Measurements from ENCODE around the gene CTSC.
"Not testable (repeated sequence)": the region's sequence is repeated elsewhere in the genome, so short reads cannot be mapped to it uniquely, and the experiment has no call there.

CTSC gene

GRCh38 chr11:88352139-88352538 is 14.6 kb upstream of the CTSC start:
- DNase-seq (ENCODE audit: low spot score), result no peak

GRCh38 chr11:88348870-88349269 is 11.3 kb upstream of the CTSC start:
- DNase-seq (ENCODE audit: low spot score), result no peak

- no peak for DNase-seq (ENCODE audit: low spot score)
These were observed 8.4 kb upstream of the CTSC start for GRCh38 chr11:88345949-88346348.

- DNase-seq (ENCODE audit: low spot score), result peak; percentile 29
These were observed 7.9 kb upstream of the CTSC start for GRCh38 chr11:88345408-88345807.

GRCh38 chr11:88344869-88345268 is 7.3 kb upstream of the CTSC start:
- DNase-seq (ENCODE audit: low spot score), result no peak

- DNase-seq (ENCODE audit: low spot score), result no peak
These were observed 4.2 kb upstream of the CTSC start for GRCh38 chr11:88341522-88342251.

- DNase-seq (ENCODE audit: low spot score), result peak; percentile 40
These were observed 2.9 kb upstream of the CTSC start for GRCh38 chr11:88340366-88340935.

GRCh38 chr11:88337987-88338668 is 592 bp upstream of the CTSC start:
- peak; percentile 60 for DNase-seq (ENCODE audit: low spot score)

- no peak for DNase-seq (ENCODE audit: low spot score)
These were observed 2.3 kb downstream of the CTSC start for GRCh38 chr11:88335284-88335683.

GRCh38 chr11:88333862-88334261 is 3.7 kb downstream of the CTSC start:
- no peak for DNase-seq (ENCODE audit: low spot score)

GRCh38 chr11:88332851-88333250 is 4.7 kb downstream of the CTSC start:
- no peak for DNase-seq (ENCODE audit: low spot score)

- no peak for DNase-seq (ENCODE audit: low spot score)
These were observed 6.6 kb downstream of the CTSC start for GRCh38 chr11:88330826-88331428.

- DNase-seq (ENCODE audit: low spot score), result no peak
These were observed 7.8 kb downstream of the CTSC start for GRCh38 chr11:88329563-88330250.

GRCh38 chr11:88327462-88328143 is 9.9 kb downstream of the CTSC start:
- DNase-seq (ENCODE audit: low spot score), result no peak

- DNase-seq (ENCODE audit: low spot score), result no peak
These were observed 10.5 kb downstream of the CTSC start for GRCh38 chr11:88327061-88327460.

- no peak for DNase-seq (ENCODE audit: low spot score)
These were observed 11.4 kb downstream of the CTSC start for GRCh38 chr11:88326099-88326498.

- no peak for DNase-seq (ENCODE audit: low spot score)
These were observed 12.8 kb downstream of the CTSC start for GRCh38 chr11:88324562-88325345.

GRCh38 chr11:88322881-88323280 is 14.7 kb downstream of the CTSC start:
- not testable (repeated sequence) for DNase-seq (ENCODE audit: low spot score)

- DNase-seq (ENCODE audit: low spot score), result not testable (repeated sequence)
These were observed 16.1 kb downstream of the CTSC start for GRCh38 chr11:88321412-88321811.

GRCh38 chr11:88320149-88320559 is 17.4 kb downstream of the CTSC start:
- DNase-seq (ENCODE audit: low spot score), result peak; percentile 35

- no peak for DNase-seq (ENCODE audit: low spot score)
These were observed 19.5 kb downstream of the CTSC start for GRCh38 chr11:88318017-88318416.

All from AG08396 (cell line).